Measurements from ENCODE around the gene PIK3R5.

- TF ChIP-seq POLR2A (IDR thresholded peaks at IDR 0.05) (no peak), CTCF (IDR thresholded peaks at IDR 0.05) (peak; percentile 13 to 53 (median 44))
Measured at GRCh38 chr17:8887834-8888703, 77.4 kb downstream of the PIK3R5 start.

All from adrenal gland (tissue), 5 donors.